GM12872 (cell line): Measurements from ENCODE around the gene ACTL7B.

Experiments
- CTCF ChIP-seq: IDR thresholded peaks from 3 replicates; pipeline ENCODE4 v1.5.1; 2011; ENCODE audit warnings: low read depth, mild to moderate bottlenecking, low read length, moderate library complexity; ENCODE audit not compliant: insufficient read depth

The ACTL7B gene

DNA sequence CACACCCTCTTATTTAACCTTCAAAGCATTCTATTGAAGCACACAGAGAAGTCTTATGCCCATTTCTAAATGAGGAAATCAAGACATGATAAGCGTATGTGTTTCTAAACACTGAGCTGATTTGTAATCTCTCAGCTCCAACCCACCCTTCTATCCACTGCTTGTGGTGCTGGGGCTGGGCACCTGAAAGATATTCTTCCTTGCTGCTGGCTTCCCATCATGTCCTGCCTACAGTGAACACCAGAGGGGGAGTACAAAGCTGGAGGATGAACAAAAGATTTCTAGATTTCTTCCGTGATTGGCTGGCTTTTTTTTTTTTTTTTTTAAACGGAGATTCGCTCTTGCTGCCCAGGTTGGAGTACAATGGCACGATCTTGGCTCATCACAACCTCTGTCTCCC lies 20.6 kb upstream of the ACTL7B start:
- TF ChIP-seq CTCF: no peak

- TF ChIP-seq CTCF: no peak
These were observed 18.4 kb upstream of the ACTL7B start for GRCh38 chr9:108874058-108874788.

DNA sequence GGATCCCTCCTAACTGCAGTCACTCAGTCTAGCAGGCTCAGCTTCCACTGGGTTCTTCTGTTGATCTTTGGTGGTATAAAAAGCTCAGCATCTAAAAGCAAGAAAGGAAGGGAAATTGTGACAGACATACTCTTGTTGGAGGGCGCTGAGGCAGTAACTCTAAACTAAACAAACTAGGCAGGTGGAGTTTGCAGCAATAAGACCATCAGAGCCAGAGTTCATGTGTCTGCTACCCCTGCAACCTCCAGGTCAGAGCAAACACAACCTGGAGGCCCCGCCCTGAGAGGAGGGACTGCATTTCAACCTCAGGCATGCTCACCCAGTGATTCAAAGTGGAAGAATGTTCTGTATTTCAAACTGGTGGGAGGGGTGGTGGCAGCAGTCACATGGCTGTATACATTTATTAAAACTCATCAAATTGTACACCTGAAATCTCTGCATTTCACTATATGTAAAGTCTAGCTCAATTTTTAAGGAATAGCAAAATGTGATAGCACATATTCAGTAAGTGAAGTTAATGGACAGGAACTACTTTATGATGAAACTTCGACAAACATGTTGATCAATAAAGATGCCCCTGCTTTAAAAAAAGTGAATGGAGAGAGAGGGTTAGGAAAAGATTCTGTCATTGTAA lies 13.4 kb upstream of the ACTL7B start:
- TF ChIP-seq CTCF: no peak

GRCh38 chr9:108867829-108868228 lies 12.0 kb upstream of the ACTL7B start:
- TF ChIP-seq CTCF: no peak

- no peak for TF ChIP-seq CTCF
These were observed 11.3 kb upstream of the ACTL7B start for GRCh38 chr9:108867116-108867515.

DNA sequence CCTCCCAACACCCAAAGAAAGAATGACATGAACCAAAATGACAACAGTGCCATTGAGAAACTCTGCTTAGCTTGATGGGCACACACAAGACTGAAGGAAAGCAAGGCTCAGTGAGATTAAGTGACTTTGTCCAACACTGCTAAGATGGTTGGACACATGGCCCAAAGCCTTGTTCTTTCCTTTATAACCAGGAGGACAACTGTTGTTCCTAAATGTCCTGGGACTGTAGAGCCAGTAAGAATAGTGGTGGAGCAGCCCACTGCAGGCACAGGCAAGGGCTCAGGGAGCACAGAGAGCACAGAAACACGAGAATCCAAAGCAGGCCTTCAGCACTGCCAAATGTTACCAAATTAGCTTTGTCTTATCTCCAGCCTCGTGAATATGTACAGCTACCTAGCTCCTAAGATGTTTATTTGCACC lies 10.2 kb upstream of the ACTL7B start:
- no peak for TF ChIP-seq CTCF

GRCh38 chr9:108865037-108865436 lies 9.3 kb upstream of the ACTL7B start:
- no peak for TF ChIP-seq CTCF
